Thyroid gland (tissue), 4 donors: ENCODE measurements around the gene SLC23A2.

Experiments
- CTCF ChIP-seq, 6 experiments: fragments of 200-600 bp in 3 of 6; fragments of 450-650 bp in 3 of 6; sonication (generic) in 3 of 6; IDR thresholded peaks; one replicate each; pipeline ENCODE4 v1.5.1; 2016 to 2019; ENCODE audit warnings: antibody characterized with exemption in 6 of 6, mild to moderate bottlenecking in 2 of 6, inconsistent platforms in 1 of 6, moderate library complexity in 1 of 6
- POLR2A ChIP-seq, 2 donors: fragments of 450-650 bp; IDR thresholded peaks; one replicate each; pipeline ENCODE4 v1.6.1; 2017; ENCODE audit warnings: antibody characterized with exemption in 2 of 2, mild to moderate bottlenecking in 2 of 2, moderate library complexity in 1 of 2

GRCh38 chr20:4867051-4867450, 134.3 kb downstream of the SLC23A2 start:
- TF ChIP-seq CTCF (IDR thresholded peaks at IDR 0.05): no peak
- TF ChIP-seq POLR2A (IDR thresholded peaks at IDR 0.05): no peak
